NCI-H2081 treated with DMSO at 0.1 percent for 48 hours (cell line): Measurements from ENCODE around the gene PNPLA8.
"Not testable (repeated sequence)": the region's sequence is repeated elsewhere in the genome, so short reads cannot be mapped to it uniquely, and the experiment has no call there.

Source experiments
- DNase-seq: peaks from one replicate; lab custom pipeline; 2025; lab: John Stamatoyannopoulos, UW

The PNPLA8 gene

DNA sequence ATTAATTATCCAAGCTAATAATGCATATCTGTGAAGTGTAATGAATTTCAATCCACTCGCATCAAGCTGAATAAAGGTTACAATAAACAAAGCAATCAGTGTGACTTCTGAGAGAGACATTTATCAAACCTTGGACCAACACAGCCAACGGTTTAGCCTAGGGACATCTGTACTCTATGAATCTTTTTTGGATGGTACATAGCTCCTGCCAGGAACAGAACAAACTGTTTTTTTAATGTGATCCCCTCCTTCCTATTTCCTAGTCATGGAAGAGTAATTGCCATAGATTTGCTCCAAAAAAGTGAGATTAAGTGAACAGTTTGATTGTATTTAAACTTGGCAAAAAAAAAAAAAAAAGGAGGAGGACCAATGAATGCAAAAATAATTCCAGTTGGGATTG, 58.5 kb downstream of the PNPLA8 start:
- no peak for DNase-seq

DNA sequence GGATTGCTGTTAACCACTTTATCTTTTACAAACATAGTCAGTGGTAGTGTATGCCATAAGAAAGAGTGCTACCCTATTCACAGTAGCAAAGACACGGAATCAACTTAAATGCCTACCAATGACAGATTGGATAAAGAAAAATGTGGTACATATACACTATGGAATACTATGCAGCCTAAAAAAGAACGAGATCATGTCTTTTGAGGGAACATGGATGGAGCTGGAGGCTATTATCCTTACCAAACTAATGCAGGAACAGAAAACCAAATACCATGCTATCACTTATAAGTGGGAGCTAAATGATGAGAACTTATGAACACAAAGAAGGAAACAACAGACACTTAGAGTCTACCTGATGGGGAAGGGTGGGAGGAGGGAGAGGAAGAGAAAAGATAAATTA, 59.6 kb downstream of the PNPLA8 start:
- DNase-seq, result not testable (repeated sequence)

DNA sequence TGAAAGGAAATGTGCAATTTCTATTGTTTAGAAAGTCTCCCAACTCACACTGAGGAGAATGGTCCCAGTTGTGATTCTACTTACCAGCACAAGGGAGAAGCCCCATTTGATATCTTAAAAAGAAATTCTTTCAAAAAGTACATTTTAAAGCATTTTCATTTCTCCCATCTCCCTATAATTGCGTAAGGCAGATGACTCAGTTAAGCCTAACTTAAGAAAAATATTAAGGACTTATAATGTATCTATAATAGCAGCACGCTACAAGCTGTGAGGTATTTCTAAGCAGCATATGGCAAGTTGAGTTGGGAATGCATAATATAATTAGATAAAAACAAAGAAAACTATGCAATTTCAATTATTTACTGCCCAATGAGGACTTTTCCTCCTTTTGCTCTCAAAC, 61.2 kb downstream of the PNPLA8 start:
- DNase-seq, result no peak

DNA sequence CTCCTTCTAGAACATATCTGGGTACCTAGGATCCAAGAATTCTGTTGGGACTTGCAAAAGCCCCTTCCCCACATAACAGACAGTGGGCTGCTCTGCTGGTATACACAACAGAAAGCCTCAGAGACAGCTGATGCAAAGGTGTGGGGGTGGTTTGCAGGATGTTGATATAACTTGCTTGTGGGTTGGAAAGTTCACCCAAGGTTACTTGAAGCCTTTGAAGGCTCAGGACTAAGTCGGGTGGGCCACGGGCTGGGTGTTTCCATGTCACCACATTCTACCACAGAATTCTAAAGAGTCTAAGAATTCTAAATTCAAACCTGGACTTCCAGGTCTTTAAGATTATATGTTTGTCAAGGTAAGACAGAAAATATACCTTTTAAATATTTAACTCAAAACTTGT, 62.3 kb downstream of the PNPLA8 start:
- no peak for DNase-seq

DNA sequence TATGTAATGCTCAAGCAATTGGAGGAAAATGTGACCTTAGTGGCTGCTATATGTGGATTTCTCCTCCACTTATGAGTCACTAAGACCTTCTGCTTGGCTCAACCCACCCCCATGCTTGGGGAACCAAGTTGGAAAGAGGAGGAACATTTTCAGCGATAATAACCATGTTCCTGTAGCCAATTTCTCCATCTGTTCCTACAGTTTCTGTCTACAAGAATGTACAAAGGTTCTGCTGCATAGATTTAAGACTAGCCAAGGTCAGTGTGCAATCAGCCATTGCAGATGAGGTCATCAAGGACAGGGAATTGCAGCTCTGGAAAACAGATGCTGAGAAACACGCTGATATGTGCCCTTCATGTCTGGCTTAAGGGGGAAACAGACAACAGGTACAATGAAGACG, 64.1 kb downstream of the PNPLA8 start:
- no peak for DNase-seq

DNA sequence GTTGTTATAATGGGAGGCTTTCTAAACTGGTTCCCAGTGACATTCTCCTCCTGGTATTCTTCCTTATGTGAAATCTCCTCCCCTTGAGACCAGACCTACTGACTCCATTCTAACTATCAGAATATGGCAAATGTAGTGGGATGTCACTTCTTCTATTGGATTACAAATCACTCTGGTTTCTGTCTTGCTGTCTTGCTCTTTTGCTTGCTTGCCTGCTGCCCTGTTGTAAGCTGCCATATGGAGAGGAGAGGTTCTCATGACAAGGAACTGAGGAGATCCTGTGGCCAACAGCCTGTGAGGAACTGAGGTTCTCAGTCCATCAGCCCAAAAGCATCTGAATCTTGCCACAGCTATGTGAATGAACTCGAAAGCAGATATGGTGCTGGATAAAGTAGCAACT, 65.0 kb downstream of the PNPLA8 start:
- no peak for DNase-seq

DNA sequence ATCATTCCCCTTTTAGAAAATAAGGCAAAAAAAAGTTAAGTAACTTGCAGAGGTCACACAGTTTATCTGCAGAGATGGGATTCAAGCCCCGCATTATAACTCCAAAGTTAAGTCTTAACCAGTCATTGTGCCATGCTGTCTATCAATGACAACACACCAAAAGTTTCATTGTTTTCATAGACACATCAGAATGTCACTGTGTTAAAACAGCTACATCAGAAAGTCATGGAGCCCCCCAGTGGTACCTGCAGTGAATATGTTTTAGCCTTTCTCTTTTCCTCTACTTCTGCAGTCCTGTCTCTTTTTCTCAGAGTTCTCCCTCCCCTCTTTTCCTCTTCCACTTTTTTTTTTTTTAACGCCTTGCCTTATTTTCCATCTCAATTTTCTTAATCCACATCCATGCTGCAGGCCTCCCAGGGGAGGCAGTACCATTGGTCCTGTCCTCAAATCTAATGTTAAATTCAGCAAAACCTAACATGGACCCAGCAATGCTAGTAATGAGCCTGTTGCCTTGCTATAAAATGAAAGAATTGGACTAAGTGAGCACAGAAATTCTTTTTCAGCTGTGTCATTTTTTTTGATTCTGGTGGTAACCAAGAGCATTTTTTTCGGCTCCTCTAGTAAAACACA, 65.9 kb downstream of the PNPLA8 start:
- peak; percentile 30 for DNase-seq

DNA sequence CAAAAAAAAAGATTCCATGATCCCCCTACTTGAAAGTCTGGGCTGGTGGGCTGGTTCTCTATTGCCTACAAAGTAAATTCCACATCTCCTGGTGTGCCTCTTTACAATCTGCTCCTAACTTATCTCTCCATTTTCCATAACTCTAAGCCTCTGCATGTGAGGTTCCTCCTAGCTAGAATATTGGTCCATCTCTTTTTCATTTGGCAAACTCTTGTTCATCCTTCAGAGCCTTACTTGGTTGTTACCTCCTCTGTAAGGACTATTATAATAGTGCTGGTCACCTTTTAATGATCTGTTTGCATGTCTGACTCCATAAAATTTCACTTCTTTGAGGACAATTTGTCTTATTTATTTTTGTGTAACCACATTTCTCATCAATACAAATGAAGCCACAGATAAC, 68.1 kb downstream of the PNPLA8 start:
- no peak for DNase-seq

DNA sequence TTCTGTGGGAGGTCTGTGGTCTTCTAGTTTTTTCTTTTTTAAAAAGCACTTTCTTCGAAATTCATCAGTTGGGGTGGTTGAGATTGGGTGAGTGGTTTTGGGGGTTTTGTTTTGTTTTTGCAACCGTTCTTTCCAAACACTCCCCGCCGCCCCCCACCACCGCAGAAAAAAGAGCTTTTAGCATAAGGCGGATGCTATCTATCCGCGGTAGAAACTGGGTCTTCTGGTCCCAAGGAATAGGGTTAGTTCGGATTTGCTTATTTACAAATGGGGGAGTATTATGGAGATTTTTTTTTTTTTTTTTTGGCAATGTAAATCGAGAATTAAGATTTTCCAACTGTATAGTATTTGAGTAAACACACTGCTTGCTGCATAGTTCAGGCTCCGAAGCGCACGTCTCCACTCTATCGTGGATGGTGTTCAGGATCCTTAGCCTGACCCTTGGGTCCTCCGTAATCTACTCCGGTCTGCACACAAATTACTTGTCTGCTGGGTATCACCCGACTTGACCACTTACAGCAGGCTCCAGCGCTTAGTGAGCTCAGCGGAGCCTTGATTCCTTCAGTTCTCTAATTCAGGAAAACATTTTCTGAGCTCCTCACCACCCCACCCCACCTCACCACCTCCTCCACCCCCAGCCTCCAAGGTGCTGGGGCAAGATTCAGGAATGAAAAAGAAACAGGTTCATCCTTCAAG, 68.9 kb downstream of the PNPLA8 start:
- DNase-seq, result no peak

DNA sequence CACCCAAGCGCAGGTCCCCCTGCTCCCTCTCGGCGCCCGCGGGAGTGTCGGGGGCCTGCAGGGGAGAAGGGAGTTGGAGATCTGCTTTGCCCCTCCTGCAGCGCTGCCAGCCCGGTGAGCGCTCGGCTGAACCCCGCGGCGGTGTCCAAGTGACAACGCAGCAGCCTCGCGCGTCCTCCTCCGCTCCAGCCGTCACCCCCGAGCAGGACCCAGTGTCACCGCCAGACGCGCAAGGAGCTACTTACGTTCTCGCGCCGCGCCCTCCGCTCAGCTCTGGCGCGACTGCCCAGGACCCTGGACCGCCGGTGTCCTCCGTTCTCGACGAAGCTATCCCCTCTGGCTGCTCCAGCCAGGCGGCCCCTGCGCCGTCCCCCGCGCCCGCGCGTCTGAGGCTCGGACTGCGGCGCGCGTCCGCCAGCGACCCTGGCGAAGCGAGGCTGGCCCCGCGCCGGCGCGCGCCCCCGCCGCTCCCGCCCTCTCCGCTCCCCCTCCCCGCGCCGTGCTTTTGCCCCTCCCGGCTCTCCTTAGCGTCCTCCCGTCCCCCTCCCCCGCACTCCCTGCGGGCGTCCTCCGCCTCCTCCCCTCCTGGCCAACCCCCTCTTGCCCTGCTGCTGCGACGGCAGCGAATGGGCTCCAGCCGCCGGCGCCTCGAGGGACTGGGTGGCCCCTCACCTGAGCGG, 69.8 kb downstream of the PNPLA8 start, which contains the start of gene NRCAM:
Gene NRCAM (minus strand): TSS at position 439 of the 680 bp plus-strand sequence. CDS start 216,372 bp downstream, outside the sequence.
- DNase-seq, result peak; percentile 54

DNA sequence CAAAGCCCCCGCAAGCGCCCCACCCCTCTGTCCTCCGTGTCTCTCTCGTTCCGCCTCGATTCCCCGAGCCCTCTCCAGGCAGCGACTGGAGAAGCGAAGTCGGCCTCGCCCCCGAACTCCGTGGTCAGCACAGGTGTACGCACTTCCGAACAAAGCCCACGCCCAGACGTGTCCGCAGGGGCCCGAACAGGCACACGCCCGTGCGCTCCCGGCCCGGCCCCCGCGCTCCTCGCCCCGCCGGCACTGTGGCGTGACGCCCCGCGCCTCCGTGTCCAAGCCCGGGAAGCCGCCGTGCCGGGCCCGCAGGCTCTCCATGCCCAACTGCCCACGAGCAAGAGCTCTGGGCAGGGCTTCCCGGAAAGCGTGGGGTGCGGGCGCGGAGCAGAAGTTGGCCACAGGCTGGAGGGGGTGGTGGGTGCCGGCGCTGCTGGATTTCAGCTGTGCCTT, 70.4 kb downstream of the PNPLA8 start:
- DNase-seq, result no peak

DNA sequence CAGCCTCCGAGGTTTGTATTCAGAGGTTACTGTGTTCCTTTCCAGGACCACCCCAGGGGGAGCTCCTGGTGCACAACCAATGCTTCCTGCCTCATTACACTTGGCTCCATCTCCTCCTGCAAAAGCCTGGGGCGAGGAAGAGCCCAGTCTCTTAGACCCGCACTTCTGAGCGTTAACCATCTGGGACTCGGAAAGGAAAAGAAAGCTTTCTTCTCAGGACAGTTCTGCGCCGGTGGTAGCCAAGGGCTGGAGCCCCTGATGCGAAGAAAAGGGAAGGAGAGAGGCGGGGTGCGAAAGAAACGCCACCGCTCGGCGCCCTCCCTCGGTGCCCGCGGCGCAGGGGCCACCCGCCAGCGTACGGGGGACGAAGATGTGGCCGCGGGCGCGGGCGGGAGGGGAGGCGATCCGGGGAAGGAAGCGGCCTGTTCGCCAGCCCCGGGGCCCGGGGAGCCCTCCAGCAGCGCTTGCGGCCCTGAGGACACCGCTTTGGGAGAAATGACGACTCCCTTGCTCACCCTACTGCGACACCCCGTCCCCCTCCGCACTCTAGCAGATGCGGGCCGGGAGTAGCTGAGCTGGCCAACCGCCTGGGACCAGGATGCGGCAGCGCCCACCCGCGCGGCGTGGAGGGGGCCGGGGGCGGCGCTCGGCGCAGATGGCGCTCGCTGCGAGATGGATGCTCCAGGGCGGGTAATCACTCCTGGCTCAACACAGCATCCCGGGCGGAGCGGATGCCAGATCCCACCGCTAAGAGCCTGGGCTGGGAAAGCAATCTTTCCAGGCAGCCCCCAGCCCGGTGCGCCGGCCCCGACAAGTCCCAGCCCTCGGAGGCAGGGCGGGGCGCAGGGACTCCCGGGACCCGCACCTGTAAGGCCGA, 71.0 kb downstream of the PNPLA8 start:
- peak; percentile 64 for DNase-seq

DNA sequence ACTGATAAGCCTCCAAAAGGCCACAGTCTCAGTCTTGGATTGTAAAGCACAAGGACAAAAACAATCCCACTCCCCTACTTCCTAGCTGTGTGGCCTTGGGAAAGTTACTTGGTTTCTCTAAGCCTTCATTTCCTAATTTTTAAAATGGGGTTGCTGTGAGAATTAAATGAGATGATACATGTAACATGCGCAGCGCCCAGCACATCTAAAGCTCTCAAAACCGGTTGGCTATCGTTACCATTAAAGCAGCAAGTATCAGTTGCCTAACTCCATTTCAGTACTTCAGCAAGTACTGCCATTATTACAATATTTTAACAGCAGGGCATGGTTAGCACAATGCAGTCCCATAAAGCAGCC, 71.6 kb downstream of the PNPLA8 start:
- no peak for DNase-seq

DNA sequence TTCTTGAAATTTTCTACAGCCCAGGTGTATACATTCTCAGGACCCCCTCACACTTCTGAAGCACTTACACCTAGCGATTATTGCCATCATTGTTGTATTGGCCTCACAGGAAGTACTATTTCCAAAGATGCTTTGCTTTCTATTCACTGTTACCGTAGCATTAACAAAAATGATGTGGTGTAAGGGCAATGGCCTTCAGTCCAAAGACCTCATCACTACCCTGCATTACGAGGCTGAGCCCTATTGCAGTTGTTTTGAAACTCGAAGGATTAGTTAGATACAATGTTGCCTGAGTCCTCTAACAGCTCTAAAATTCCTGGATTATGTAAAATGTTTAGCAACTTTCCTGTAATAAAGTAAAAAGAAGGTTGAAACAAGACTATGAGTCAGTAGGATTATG, 72.6 kb downstream of the PNPLA8 start:
- DNase-seq, result no peak

DNA sequence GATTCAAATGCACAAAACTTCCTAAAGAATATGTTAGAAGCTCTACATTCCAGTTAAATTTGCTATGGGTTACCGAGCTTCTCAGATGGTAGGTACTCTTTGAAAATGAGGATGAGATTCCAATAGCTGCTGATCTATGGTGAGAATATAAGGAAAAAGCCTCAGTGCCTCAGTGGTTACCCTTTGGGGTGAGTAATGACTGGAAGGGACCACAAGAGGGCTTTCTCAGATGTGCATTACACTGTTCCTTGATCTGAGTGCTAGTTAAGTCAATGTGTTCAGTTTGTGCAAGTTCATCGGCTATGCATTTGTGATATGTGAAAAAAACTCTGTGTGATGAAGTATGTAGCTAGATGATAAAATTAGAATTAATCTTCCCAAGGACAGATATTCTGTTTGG, 73.2 kb downstream of the PNPLA8 start:
- no peak for DNase-seq

DNA sequence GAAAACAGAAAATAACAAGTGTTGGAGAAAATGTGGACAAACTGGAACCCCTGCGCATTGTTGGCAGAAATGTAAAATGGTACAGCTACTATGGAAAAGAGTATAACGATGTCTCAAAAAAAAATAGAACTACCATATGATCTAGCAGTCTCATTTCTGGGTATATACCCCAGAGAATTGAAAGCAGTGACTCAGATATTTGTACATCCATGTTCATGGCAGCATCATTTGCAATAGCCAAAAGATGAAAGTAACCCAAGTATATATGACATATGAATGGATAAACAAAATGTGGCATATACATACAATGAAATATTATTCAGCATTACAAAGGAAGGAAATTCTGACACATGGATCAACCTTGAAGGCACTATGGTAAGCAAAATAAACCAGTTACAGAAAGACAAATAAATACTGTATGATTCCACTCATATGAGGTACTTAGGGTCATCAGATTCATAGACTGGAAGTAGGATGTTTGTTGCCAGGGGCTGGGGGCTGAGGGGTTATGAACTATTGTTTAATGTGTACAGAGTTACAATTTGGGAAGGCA, 74.6 kb downstream of the PNPLA8 start:
- DNase-seq, result no peak

DNA sequence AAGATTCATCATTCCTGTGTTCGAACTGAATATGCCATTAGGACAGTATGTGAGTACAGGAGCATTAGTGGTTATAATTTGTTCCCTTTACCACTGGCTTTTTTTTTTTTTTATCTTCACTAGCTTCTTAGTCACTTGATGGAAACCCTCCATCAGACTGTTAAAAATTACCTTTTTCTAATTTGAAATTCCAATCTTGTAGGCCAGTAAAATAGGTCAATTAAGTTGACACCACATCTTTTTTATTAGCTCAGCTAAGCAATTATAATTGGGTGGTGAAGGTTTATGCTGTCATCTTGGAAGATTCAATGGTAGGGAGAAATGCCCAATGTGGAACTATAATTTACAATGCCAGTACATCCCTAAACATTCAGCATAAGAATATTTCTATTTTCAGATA, 75.8 kb downstream of the PNPLA8 start:
- DNase-seq, result no peak

DNA sequence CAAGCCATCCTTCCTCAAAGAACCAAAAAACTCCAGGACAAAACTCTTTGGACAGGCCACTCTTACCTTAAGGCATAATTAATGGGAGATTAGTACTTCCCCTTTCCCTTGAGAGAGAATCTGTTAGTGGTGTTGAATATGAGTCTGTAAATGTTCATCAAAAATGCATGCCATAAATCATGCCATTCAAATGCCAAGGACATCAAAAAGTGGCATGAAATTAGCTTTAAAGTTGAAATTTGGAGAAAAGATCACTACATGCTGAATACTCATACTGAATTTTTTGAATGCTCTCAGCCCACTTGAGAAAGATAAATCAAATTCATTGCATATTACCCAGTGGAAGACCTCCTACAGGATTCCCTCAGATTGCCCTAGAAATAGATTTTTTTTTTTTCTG, 76.4 kb downstream of the PNPLA8 start:
- no peak for DNase-seq

DNA sequence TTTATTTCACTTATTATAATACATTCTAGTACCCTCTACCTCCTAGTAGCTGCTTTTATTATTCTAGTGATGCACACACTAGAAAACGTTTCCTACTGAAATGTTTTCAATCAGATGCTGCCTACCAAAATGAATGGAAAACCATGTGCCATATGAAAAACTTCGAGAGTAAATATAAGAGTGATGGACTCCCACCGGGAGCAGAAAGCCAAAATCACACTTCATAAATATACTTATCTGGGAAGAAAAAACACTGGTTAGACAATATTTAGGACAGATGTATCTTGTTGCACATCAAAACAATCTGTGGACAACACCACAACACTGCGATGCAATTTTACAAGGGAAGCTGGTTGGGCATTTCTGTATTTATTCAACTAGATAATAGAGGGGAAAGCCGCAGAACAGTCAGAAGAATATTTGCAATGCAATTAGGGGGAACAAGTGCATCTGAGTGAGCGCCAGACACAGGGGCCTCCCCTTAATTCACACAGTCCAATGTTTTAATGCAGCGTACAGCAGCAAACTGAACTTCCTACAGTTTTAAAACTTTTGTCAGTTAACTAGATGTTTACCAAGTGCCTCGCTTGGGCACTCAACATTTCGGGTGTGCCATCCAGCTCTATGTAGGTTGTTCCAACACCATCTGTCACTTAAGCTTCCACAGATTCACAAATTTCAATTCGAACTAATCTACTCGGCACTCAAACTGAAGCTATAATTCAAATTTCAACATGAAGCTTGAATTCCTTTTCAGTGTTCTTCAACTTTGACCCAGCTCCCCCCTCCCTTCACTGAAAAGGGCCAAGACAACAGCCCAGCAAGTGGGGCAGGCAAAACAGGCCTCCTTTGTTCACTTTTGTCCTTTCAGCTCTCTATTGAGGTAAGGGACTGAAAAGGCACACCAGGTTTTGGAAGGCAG, 77.1 kb downstream of the PNPLA8 start:
- peak; percentile 60 for DNase-seq

DNA sequence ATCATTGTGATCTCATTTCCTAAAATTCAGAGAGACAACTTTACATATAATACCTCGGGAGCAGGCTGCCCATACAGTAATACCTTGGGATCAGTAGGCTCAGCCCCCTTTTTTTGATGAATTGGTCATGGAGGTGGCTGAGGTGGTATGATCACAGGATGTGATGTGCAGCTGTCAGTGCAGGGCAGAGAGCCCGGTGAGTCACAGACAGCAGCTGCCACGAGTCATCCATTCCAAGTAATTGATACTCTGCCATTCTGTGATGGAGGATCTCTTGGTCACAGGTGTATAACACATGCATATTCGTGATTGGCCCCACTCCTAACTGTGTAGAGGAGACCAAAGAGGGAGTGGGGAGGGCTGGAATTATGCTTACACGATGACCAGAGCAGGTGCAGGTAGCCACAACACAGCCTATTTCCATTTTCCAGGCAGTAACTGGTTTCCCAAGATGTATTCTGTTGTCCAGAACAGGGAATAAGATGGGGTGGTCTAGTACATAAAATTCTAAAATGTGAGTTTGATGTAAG, 83.8 kb downstream of the PNPLA8 start:
- DNase-seq, result no peak
